ENCODE results near the gene TRIM36. TPM values are rescaled to one million over a fixed set of nuclear protein-coding genes. Genes with fewer than 3 reads are reported as not detected.

Gene TRIM36
- 0.12 and 0.15 TPM in 2 replicates for total RNA-seq (ENCODE audit: low replicate concordance)

GRCh38 chr5:115169487-115170133 lies at the start of gene TRIM36:
TSS of gene TRIM36 (minus strand) at chr5:115169908. CDS start at chr5:115169634, 274 bp downstream.

Other genes starting within 250 kb of the TRIM36 start
- 9.4 and 21.4 TPM in 2 replicates for gene PGGT1B, start 93.0 kb upstream of the TRIM36 start, total RNA-seq (ENCODE audit: low replicate concordance)
- gene CCDC112, start 126.7 kb upstream of the TRIM36 start, total RNA-seq (ENCODE audit: low replicate concordance): 1.6 and 4.8 TPM in 2 replicates